NK-92 treated with Interleukin-12 subunit alpha and Interleukin-12 subunit beta, amount 100 ng/mL, for 24 hours (cell line): ENCODE data around the gene REN.

Experiments
- DNase-seq: peaks from one replicate; lab custom pipeline; 2025; lab: John Stamatoyannopoulos, UW

Gene REN

GRCh38 chr1:204107892-204108291 is 58.2 kb downstream of the REN start:
- DNase-seq = no peak

GRCh38 chr1:204106825-204107224 is 59.3 kb downstream of the REN start:
- no peak for DNase-seq

- DNase-seq = no peak
These were observed 61.0 kb downstream of the REN start for GRCh38 chr1:204105131-204105515.
